GM12878 (cell line): Measurements from ENCODE around the gene FREY1.

Source experiments
- BRCA1 ChIP-seq: IDR thresholded peaks from 2 replicates; pipeline ENCODE4 v1.6.1; 2011; ENCODE audit warnings: low read depth, low read length, improper control_type of control experiment
- CEBPZ ChIP-seq: fragments of 150-350 bp; IDR thresholded peaks from 2 replicates; pipeline ENCODE4 v1.6.1; 2016; ENCODE audit warnings: low read depth, low read length
- CTCF ChIP-seq, 3 experiments: IDR thresholded peaks in 2 of 3; conservative IDR thresholded peaks in 1 of 3; 2 replicates each; pipeline ENCODE4 v1.5.1; 2011; ENCODE audit warnings: low read depth in 3 of 3, low read length in 3 of 3, mild to moderate bottlenecking in 3 of 3, control low read depth in 2 of 3, moderate library complexity in 2 of 3, inconsistent platforms in 1 of 3, mixed read lengths in 1 of 3; ENCODE audit not compliant: control insufficient read depth in 2 of 3, insufficient read depth in 1 of 3; ENCODE audit errors: extremely low read depth in 1 of 3
- CUX1 ChIP-seq: IDR thresholded peaks from 2 replicates; pipeline ENCODE4 v1.6.1; 2012; ENCODE audit warnings: improper control_type of control experiment, low read depth, low read length; ENCODE audit not compliant: insufficient replicate concordance
- JUND ChIP-seq: IDR thresholded peaks from 2 replicates; pipeline ENCODE4 v1.6.1; 2012; ENCODE audit warnings: low read depth, mild to moderate bottlenecking, low read length, improper control_type of control experiment, moderate library complexity
- POLR2A ChIP-seq: IDR thresholded peaks from 2 replicates; pipeline ENCODE4 v1.6.1; 2011; ENCODE audit warnings: low read depth, mild to moderate bottlenecking, low read length
- SP1 ChIP-seq: IDR thresholded peaks from one replicate; pipeline ENCODE4 v1.6.1; 2011; ENCODE audit warnings: low read depth, low read length
- SRF ChIP-seq, 2 experiments: IDR thresholded peaks; 2 replicates each; pipeline ENCODE4 v1.6.1; 2011; ENCODE audit warnings: low read depth in 2 of 2, low read length in 2 of 2, mild to moderate bottlenecking in 1 of 2, moderate library complexity in 1 of 2
- SUZ12 ChIP-seq: fragments of 200-600 bp; sonication (generic); IDR thresholded peaks from one replicate; pipeline ENCODE4 v1.6.1; 2018; ENCODE audit warnings: antibody characterized with exemption, mild to moderate bottlenecking; ENCODE audit not compliant: unreplicated experiment
- TCF12 ChIP-seq: IDR thresholded peaks from 2 replicates; pipeline ENCODE4 v1.6.1; 2011; ENCODE audit warnings: low read depth, mild to moderate bottlenecking, low read length
- USF1 ChIP-seq: IDR thresholded peaks from 2 replicates; pipeline ENCODE4 v1.6.1; 2011; ENCODE audit warnings: borderline replicate concordance, low read depth, mild to moderate bottlenecking, moderate library complexity, mixed read lengths, low read length; ENCODE audit not compliant: insufficient read depth; ENCODE audit errors: extremely low read length
- YY1 ChIP-seq: IDR thresholded peaks from 2 replicates; pipeline ENCODE4 v1.6.1; 2011; ENCODE audit warnings: low read depth, mild to moderate bottlenecking, low read length
- ZBTB4 ChIP-seq: fragments of 450-650 bp; formaldehyde crosslinking; IDR thresholded peaks from 2 replicates; pipeline ENCODE4 v1.4.0; 2022; ENCODE audit warnings: mild to moderate bottlenecking, moderate library complexity
- ZBTB40 ChIP-seq: fragments of 450-650 bp; IDR thresholded peaks from 2 replicates; pipeline ENCODE4 v1.6.1; 2016; ENCODE audit warnings: mild to moderate bottlenecking, moderate library complexity, borderline replicate concordance

GRCh38 chr11:45879803-45880686 lies 27.0 kb downstream of the FREY1 start:
- no peak for TF ChIP-seq CTCF (IDR thresholded peaks at IDR 0.05 in 2 of 3, conservative IDR thresholded peaks at IDR 0.05 in 1 of 3; ENCODE audit: control insufficient read depth in 2 of 3, extremely low read depth in 1 of 3, insufficient read depth in 1 of 3, low read depth in 3 of 3, low read length in 3 of 3)
- TF ChIP-seq POLR2A, result no peak
- no peak for TF ChIP-seq CUX1
- no peak for TF ChIP-seq SP1
- no peak for TF ChIP-seq SUZ12
- no peak for TF ChIP-seq USF1
- TF ChIP-seq JUND, result no peak
- TF ChIP-seq TCF12, result no peak
- TF ChIP-seq CEBPZ, result no peak
- no peak for TF ChIP-seq YY1
- TF ChIP-seq SRF (IDR thresholded peaks at IDR 0.05; ENCODE audit: low read depth in 2 of 2, low read length in 2 of 2), result no peak
- TF ChIP-seq BRCA1, result no peak
- TF ChIP-seq ZBTB40, result no peak
- no peak for TF ChIP-seq ZBTB4 (CRISPR knock-in tag)
